NCI-H345 treated with DMSO at 0.1 percent for 48 hours (cell line): Measurements from ENCODE around the gene PKLR.
A peak's percentile ranks its signal among the peaks of the same experiment; 100 is the strongest.
"Not testable (repeated sequence)": the region's sequence is repeated elsewhere in the genome, so short reads cannot be mapped to it uniquely, and the experiment has no call there.

ENCODE experiments used
- DNase-seq: peaks from one replicate; lab custom pipeline; 2025; ENCODE audit not compliant: unreplicated experiment; lab: John Stamatoyannopoulos, UW

The PKLR gene

DNA sequence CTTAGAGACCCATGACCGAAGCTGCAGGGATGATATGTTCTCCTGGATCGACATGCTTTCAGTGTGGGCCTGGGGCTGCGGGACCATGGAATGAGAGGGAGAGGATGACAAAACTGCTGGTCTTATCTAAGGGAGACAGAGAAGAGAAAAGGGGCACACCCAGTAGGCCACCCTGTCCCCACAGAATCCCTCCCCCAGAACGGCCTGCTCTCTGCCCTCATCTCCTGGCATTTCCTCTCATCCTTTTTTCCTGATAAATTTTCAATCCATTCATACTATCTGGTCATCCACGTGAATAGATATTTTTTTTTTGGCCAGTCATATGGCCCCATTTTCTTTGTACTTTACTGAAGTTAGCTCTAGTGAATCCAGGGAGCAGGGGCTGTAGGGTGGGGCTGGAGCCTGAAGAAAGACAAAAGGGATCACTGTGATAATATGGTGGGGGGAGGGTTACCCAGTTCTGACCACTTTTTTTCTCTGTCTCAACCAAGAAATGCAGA lies at the start of gene PKLR:
PKLR (minus strand) TSS at position 97 of the 500 bp plus-strand sequence; CDS start at position 54, 43 bp downstream.
- no peak for DNase-seq

GRCh38 chr1:155342842-155343241 lies 41.6 kb upstream of the PKLR start:
- DNase-seq, result no peak

GRCh38 chr1:155339515-155340097 lies 38.4 kb upstream of the PKLR start:
- DNase-seq, result no peak

DNA sequence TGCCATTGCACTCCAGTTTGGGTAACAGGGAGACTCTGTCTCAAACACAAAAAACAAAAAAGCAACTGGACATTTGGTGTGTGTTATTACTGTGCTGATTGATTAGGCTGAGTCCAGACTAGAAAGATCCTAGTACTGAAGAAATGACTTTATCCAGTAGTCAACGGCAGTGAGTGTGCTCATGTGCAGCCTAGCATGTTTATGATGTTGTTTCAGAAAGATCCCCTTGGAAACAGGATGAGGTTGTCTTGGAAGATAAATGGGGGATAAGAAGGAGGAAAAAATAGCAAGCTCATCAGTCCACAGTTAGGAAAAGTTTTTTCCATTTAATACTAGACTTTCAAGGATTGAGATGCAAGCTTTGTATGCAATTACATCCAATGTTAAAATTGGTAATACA lies 33.7 kb upstream of the PKLR start:
- no peak for DNase-seq

DNA sequence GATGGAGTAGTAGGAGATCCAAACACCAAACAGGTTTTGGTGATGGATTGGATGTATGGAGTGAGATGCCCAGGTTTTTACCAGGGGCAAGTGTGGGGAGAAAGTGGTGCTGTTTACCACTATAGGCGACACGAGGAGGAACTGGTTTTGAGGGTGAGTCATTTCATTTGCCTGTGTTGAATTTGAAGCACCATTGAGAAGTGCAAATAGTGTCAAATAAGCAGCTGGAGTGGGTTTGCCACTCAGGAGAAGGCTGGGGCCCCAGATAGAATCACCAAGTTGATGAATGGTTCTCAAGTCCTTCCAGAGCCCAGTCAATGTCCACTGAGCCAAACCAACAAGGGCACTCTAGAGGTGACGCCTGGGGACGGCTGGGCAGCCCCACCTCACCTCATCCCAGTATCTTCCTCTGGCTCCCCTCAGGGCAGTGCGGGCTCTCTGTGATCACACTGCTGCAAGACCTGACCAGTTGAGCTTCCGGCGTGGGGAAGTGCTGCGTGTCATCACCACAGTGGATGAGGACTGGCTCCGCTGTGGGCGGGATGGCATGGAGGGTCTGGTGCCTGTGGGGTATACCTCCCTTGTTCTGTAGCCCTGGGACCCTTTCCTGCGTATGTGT lies 28.9 kb upstream of the PKLR start:
- DNase-seq, result peak; percentile 31

GRCh38 chr1:155328856-155329255 lies 27.6 kb upstream of the PKLR start:
- not testable (repeated sequence) for DNase-seq

GRCh38 chr1:155327981-155328380 lies 26.7 kb upstream of the PKLR start:
- no peak for DNase-seq

DNA sequence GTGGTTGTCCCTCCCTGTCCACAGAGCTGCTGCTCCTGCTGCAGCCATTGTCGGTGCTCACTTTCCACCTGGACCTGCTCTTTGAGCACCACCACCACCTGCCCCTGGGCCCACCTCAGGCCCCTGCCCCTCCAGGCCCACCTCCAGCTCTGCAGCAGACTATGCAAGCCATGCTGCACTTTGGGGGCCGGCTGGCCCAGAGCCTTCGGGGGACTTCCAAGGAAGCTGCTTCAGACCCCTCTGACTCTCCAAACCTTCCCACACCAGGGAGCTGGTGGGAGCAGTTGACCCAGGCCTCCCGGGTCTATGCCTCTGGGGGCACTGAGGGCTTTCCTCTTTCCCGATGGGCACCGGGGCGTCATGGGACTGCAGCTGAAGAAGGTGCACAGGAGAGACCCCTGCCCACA lies 25.4 kb upstream of the PKLR start:
- no peak for DNase-seq

GRCh38 chr1:155326020-155326526 lies 24.8 kb upstream of the PKLR start:
- no peak for DNase-seq

- DNase-seq, result no peak
Measured at GRCh38 chr1:155325603-155325893, 24.3 kb upstream of the PKLR start.

DNA sequence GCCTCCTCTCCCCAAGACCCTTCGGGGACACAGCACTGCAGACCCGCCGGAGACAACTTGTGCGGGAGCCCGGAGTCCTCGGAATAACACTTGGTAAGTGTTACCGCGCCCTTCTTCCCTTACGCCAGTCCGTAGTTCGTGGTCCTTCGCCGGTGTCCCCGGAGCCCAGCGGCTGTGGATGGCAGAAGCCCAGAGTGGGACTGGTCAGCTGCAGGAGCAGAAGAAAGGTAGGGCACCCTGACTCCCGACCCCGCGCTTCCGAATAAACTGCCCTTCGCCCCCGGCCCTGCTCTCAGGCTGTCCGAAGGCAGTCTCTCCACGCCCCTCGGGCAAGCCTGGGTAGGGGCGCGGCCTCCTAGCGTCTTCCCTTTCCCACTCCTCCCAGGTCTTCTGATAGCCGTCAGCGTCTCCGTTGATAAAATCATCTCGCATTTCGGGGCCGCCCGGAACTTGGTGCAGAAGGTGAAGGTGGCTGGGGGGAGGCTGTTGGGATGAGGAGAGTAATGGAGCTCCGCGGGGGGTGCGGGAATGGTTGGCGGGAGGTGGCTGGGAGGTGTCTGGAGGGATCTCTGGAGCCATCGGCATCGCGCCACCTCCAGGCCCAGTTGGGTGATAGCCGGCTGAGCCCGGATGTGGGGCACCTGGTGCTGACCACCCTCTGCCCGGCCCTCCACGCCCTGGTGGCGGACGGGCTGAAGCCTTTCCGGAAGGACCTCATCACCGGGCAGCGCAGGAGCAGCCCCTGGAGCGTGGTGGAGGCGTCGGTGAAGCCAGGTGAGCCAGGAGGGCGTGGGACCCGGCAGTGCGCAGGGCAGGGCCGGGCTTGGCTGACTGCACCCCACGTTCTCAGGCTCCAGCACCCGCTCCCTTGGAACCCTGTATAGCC lies 23.7 kb upstream of the PKLR start:
- no peak for DNase-seq

DNA sequence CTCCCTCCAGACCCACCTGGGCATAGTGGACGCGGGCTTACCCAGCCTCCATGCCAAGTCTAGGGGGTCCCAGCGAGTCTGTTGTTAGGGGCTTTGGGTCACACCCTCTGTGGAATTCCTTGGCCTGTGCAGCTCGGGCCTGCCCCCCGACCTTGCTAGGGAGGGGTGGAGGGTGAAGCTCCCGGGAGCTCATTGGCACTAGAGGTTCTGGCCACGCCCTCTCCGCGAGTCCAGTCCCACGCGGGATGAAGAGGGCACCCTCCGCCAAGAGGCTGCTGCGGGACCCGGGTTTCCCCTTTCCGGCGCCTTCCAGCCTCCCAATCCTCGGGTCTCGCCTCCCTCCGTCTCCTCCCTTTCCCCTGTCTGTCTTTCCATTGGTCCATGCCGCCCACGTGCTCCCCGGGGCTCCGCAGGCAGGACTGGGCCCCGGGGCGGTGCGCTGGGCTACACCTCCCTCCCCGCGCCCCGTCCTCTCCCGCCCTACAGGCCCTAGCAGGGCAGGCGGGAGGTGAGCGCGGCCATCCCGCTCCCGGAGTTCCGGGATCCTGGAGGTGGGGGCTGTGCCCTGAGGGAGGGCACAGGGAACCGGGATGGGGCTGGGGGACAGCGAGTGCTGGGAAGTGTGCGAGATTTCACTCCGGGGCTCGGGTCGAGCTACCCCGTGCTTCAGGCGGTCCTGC lies 22.9 kb upstream of the PKLR start:
- peak; percentile 98 for DNase-seq

DNA sequence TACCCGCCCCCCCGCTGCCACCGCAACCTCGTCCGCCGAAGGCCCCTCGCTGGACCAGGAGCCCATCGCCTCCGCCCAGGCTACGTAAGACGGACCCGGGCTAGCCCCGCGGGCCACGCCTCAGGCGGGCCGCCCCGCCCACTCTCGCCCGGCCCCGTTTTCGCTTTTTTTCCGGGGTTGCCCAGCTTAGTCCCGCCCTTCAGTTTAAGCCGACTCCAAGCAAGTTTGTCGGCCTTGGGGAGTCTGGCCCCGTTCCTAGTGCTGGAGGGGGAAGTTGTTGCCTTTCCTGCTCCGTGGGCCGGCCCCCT lies 22.4 kb upstream of the PKLR start:
- DNase-seq, result peak; percentile 93

DNA sequence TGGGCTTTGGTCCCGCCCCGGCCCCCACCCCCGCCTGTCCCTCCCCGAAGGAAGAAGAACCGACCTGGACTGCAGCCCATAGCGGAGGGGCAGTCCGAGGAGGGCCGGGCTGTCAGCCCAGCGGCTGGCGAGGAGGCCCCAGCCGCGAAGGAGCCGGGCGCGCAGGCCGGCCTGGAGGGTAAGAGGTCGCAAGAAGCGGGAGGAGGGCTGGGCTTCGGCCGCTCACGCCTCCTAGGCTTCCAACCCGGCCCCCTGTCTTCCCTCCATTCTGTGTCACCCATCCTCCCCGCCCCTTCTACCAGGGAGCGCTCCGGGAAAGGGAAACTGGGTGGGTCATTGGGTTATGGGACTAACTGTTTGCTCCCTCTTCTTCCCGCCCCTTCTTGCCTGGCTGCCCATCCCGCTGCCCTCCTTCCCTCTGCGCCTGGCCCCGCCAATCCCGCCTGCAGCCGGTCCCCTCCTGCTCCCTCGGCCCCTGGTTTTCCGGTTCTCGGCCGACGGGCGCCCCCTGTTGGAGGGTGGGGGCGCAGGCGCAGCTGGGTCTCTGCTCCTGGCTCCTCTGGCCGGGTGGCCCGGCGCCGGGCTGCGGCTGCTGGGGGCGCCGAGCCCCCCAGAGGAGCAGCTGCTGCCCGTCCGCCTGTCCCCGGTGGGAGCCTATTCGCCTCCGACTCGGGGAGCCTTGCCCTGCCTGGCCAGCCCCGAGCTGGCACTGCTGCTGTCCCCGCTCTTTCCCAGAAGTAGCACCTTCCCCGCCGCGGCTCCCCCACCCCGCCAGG lies 21.9 kb upstream of the PKLR start:
- DNase-seq, result peak; percentile 95

DNA sequence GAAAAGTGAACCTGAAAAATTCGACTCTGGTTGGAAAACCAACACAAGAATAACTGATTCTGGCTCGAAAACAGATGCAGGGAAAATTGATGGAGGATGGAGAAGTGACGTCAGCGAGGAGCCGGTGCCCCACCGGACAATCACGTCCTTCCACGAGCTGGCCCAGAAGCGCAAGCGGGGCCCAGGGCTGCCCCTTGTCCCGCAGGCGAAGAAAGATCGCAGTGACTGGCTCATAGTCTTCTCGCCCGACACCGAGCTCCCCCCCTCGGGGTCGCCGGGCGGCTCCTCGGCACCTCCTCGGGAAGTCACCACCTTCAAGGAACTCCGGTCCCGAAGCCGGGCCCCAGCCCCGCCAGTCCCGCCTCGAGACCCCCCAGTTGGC lies 21.3 kb upstream of the PKLR start:
- DNase-seq, result peak; percentile 60

DNA sequence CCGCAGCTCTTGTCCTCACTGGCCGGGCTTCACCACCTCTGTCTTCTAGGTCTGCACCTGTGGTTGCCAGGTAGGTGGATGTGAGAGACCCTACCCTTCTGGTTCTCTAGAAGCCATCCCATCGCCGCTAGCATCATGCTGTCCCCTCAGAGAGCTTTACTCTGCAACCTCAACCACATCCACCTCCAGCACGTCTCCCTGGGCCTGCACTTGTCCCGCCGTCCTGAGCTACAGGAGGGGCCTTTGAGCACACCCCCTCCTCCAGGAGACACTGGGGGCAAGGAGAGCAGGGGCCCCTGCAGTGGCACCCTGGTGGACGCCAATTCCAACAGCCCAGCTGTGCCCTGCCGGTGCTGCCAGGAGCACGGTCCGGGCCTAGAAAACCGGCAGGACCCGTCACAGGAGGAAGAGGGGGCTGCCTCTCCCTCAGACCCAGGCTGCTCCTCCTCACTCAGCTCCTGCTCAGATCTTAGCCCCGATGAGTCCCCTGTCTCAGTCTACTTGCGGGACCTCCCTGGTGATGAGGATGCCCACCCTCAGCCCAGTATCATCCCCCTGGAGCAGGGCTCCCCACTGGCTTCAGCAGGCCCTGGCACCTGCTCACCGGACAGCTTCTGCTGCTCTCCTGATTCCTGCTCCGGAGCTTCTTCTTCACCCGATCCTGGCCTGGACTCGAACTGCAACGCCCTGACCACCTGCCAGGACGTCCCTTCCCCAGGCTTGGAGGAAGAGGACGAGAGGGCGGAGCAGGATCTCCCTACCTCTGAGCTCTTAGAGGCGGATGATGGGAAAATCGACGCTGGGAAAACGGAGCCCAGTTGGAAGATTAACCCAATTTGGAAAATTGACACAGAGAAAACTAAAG lies 20.6 kb upstream of the PKLR start:
- no peak for DNase-seq

DNA sequence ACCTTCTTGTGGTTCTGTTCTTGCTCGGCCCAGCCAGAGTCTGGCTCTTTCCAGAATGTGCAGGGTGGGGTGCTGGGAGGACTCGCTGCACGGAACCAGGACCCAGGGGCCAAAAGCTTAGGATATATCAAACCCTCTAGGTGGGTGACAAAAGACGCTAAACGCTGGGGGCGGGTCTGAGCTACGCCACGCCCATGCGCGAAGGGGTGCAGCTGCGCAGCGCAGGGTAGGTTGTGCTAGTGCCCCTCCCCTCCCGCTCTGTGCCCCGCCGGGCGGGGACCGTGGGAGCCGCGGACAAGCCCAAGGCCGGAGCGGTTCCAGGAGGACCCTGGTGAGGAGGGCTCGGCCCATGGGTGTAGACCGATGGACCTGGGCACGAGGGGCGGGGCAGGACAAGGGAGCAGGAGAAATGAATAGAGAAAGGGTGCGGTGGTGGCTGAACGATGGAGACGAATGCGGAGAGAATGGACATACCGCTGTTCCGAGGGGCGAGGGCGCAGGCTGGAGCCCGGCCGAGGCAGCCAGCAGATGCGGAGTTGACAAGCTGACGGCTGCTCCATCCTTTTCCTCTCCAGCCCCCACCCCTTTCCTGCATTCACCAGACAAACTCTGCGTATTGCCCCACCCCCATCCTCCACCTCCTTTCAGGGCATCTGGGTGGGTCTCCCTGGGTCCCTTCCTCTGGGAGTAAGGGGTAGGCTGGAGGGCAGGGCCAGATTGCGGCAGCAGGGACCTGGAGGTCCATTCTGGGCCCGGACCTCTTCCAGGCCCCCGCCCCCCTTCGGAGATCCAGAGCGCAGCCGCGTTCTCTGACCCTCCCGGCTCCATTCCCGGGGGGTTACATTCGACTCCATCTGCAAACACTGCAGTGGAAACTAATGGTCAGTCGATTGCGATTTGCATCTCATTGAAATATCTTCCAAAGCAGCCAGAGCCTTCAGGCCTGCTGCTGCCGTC lies 19.7 kb upstream of the PKLR start, which contains the start of gene RUSC1:
RUSC1 (plus strand) TSS at position 234 of the 957 bp plus-strand sequence. CDS start 880 bp downstream, outside the sequence.
- DNase-seq, result peak; percentile 30

- no peak for DNase-seq
Measured at GRCh38 chr1:155320252-155320651, 19.0 kb upstream of the PKLR start.

- DNase-seq, result no peak
Measured at GRCh38 chr1:155319536-155319935, 18.3 kb upstream of the PKLR start.
